Prostate gland (tissue), 2 donors: ENCODE data around the gene TMEM167B. TPM values are rescaled to one million over a fixed set of nuclear protein-coding genes. Genes with fewer than 3 reads are reported as not detected.
A peak's percentile ranks its signal among the peaks of the same experiment; 100 is the strongest.

Source experiments
- DNase-seq: peaks from one replicate; pipeline ENCODE4 v3.0.0-alpha.2; 2019; ENCODE audit warnings: low spot score
- H3K27ac ChIP-seq, 2 donors: fragments of 200-600 bp; sonication (generic); 2 replicates each; pipeline ENCODE4 v1.5.1; 2017 to 2019
- H3K27me3 ChIP-seq: fragments of 200-600 bp; sonication (generic); replicated peaks from 2 replicates; pipeline ENCODE4 v1.5.1; 2019; ENCODE audit not compliant: insufficient read depth
- H3K36me3 ChIP-seq, 2 donors: fragments of 200-600 bp; sonication (generic); 1 replicate in 1 of 2; 2 replicates in 1 of 2; pipeline versions ENCODE4 v1.5.1 to v1.8.1; 2017 to 2019
- H3K4me1 ChIP-seq: fragments of 200-600 bp; sonication (generic); replicated peaks from 2 replicates; pipeline ENCODE4 v1.5.1; 2019
- H3K4me3 ChIP-seq, 2 donors: fragments of 200-600 bp; sonication (generic); 2 replicates each; pipeline ENCODE4 v1.5.1; 2017 to 2019
- H3K9me3 ChIP-seq: fragments of 200-600 bp; sonication (generic); 2 replicates; pipeline ENCODE4 v1.5.1; 2017
- POLR2A ChIP-seq: fragments of 450-650 bp; IDR thresholded peaks from one replicate; pipeline ENCODE4 v1.6.1; 2016; ENCODE audit warnings: antibody characterized with exemption, mild to moderate bottlenecking
- POLR2AphosphoS5 ChIP-seq: sonication (generic); formaldehyde crosslinking; IDR thresholded peaks from one replicate; pipeline ENCODE4 v1.6.1; 2017; ENCODE audit warnings: antibody characterized with exemption
- WGBS: methylation state at CpG from one replicate; pipeline ENCODE4 v1.1.5; 2018; 5-methylcytosine and 5-hydroxymethylcytosine counted together
- intact Hi-C: fragments of 100-400 bp; cut with DNase I; formaldehyde crosslinking; loops from one replicate; pipeline ENCODE4 v1.14.2; 2022
- total RNA-seq, 2 donors: library from RNA; depleted of rRNA; stranded (reverse); fragments of >200 nt; gene quantifications; one replicate each; pipeline ENCODE4 v1.1.0, GENCODE V29; 2016
- TF ChIP-seq, protein P1 (sequence below), 4 experiments: fragments of 200-600 bp in 2 of 4; fragments of 450-650 bp in 2 of 4; sonication (generic) in 2 of 4; IDR thresholded peaks; 1 replicate in 3 of 4; 2 replicates in 1 of 4; pipeline ENCODE4 v1.5.1; 2016 to 2019; ENCODE audit warnings: antibody characterized with exemption in 4 of 4, mild to moderate bottlenecking in 2 of 4, moderate library complexity in 2 of 4

The TMEM167B gene
- total RNA-seq, 2 donors from 2014 or later = 37.0 to 40.7 TPM

DNA sequence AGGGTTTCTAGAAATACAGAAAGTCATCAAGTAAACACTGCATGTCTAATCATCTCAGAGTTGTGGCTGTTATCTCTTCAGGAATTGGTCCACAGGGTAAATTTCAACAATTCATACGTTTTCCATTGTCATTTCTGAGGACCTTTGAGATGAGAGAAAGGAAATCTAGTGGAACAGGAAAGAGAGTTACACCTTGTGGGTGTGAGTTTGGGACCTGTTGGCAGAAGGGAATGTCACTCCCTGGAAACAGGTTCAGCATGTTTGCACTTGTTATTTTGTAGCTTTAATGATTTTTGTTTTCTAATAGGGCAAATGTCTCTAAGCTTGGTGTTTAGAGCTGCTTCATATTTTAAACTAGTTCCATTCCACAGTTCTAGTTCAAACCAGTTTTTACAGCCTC, 5.6 kb downstream of the TMEM167B start:
- H3K4me1 ChIP-seq = peaks cover 3% of the 10 kb centered on the region
- H3K9me3 ChIP-seq = no peaks in the 10 kb centered on the region
- TF ChIP-seq POLR2AphosphoS5 = peak; percentile 81
- no peak for TF ChIP-seq POLR2A
- peak overlapping the region; percentile 51 to 59 for H3K27ac ChIP-seq
- intact Hi-C loops = no loop called here
- DNase-seq = peak; percentile 45
- H3K36me3 ChIP-seq = no peaks in the 10 kb centered on the region
- H3K4me3 ChIP-seq = no peak overlapping the region
- no peaks in the 10 kb centered on the region for H3K27me3 ChIP-seq
- WGBS = 26% methylated on average over 1 of the region's 1 CpG

DNA sequence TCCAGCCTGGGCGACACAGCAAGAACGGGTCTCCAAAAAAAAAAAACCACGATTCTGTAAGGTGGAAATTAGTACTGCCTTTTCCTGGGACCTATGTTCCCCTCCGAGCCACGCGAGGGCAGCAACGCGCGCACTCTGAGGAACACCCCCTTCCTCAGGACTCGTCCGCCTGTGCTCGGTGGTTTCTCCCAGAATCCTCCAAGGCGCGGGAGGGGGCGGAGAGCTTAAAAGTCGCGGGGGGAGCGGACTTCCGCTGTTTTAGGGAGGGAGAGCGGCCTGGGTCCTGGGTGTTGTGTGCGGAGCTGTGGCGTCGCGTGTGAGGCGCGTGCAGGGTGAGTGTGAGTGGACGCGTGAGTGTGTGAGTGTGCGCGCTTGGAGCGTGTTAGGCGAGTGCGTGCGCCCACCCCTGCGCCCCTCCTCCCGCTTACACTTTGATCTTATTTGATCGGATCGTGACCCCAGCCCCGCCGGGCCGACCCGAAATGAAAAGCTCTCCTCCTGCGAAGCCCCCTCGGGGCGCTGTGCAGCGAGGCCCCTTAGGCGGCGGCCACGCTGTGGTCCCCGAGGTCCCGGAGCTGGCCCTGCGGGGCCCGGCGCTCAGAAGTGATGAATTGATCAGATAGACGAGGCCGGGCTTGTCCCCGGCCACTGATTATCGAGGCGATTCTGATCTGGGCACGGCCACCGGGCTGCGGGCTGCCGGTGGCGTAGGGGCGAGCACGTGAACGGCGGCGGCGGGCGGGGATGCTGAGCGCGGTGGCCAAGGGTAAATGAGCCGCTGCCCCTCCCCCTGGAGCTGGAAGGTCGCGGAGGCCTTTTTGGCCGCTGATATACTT, 9.6 kb downstream of the TMEM167B start:
- under 1% methylated on average over 72 of the region's 77 CpGs for WGBS

DNA sequence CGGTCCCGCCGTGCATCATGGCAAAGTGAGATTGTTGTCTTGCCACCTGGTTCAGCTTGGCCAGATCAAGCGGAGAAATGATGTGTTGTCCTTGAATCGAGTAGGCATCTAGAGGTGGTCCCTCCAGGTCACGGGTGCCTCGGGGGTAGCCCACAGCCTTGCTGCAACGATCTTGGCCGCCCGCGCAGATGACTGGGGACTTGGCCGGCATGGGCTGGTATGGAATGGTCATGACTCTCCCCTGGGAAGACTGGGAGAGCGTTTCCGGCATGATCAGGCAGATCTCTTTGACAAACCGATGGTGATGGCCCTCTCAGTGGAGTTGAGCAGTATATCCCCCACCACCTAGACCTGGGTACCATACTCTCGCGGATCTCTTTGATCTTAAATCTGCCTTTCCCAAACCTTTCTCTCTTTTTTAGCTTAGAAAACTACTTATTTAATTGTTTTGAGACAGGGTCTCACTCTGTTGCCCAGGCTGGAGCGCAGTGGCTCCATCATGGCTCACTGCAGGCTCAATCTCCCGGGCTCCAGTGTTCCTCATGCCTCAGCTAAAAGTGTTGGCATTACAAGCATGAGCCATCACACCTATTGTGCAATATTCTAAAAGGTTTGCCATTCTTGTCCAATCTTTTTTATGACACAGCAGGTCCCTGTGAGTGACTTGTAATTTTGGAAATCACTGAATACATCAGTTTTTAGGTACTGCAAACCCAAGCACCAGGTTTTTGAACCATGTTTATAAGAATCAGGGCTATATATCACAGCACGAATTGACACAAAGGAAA, 14.0 kb downstream of the TMEM167B start:
- DNase-seq = no peak
- no peak overlapping the region for H3K27ac ChIP-seq
- H3K36me3 ChIP-seq = no peaks in the 10 kb centered on the region
- H3K4me3 ChIP-seq = no peak overlapping the region
- H3K27me3 ChIP-seq = no peaks in the 10 kb centered on the region
- H3K4me1 ChIP-seq = no peaks in the 10 kb centered on the region
- H3K9me3 ChIP-seq = no peaks in the 10 kb centered on the region
- TF ChIP-seq POLR2AphosphoS5 (no peak), POLR2A (no peak)
- TF ChIP-seq, protein P1, sequence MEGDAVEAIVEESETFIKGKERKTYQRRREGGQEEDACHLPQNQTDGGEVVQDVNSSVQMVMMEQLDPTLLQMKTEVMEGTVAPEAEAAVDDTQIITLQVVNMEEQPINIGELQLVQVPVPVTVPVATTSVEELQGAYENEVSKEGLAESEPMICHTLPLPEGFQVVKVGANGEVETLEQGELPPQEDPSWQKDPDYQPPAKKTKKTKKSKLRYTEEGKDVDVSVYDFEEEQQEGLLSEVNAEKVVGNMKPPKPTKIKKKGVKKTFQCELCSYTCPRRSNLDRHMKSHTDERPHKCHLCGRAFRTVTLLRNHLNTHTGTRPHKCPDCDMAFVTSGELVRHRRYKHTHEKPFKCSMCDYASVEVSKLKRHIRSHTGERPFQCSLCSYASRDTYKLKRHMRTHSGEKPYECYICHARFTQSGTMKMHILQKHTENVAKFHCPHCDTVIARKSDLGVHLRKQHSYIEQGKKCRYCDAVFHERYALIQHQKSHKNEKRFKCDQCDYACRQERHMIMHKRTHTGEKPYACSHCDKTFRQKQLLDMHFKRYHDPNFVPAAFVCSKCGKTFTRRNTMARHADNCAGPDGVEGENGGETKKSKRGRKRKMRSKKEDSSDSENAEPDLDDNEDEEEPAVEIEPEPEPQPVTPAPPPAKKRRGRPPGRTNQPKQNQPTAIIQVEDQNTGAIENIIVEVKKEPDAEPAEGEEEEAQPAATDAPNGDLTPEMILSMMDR (IDR thresholded peaks at IDR 0.05) = no peak
- 90% methylated on average over 20 of the region's 20 CpGs for WGBS
- intact Hi-C loops = no loop called here

More for the DNA sequence above, 9.6 kb downstream of the TMEM167B start:
- TF ChIP-seq, protein P1 (IDR thresholded peaks at IDR 0.05) = peak; percentile 85 to 95 (median 91)
- TF ChIP-seq POLR2AphosphoS5 (peak; percentile 99), POLR2A (peak; percentile 84)
- H3K9me3 ChIP-seq = no peaks in the 10 kb centered on the region
- peak overlapping the region; percentile 83 to 96 for H3K27ac ChIP-seq
- intact Hi-C loops = no loop called here
- no peaks in the 10 kb centered on the region for H3K36me3 ChIP-seq
- DNase-seq = peak; percentile 95
- H3K27me3 ChIP-seq = no peaks in the 10 kb centered on the region
- H3K4me1 ChIP-seq = no peaks in the 10 kb centered on the region
- H3K4me3 ChIP-seq = peak overlapping the region; percentile 61 to 96

DNA sequence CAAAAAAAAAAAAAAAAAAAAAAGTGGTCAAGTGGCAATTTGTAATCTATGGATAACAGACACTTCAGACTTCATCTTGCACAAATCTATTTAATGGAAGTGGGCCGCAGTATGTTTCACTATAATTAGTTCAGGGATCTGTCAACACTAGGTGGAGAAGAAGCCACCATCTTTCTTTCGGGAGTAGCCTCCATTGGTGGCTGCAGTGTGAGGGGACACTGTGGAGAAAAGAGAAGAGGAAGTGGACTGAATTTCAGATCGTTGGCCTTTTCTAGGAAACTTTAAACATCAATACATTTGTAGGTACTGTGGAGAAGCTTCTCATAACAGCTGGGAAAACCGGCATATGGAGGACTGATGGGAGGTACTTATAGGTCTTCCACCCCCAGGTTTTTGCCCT, 15.3 kb downstream of the TMEM167B start:
- 78% methylated on average over 4 of the region's 4 CpGs for WGBS
- Histone ChIP-seq H3K27ac (no peak overlapping the region), H3K4me3 (no peak overlapping the region), H3K36me3 (no peaks in the 10 kb centered on the region), H3K9me3 (no peaks in the 10 kb centered on the region), H3K27me3 (no peaks in the 10 kb centered on the region), H3K4me1 (no peaks in the 10 kb centered on the region)
- intact Hi-C loops = no loop called here
- no peak for DNase-seq
- TF ChIP-seq POLR2AphosphoS5 (no peak), POLR2A (no peak)
- TF ChIP-seq, protein P1 (IDR thresholded peaks at IDR 0.05) = no peak

DNA sequence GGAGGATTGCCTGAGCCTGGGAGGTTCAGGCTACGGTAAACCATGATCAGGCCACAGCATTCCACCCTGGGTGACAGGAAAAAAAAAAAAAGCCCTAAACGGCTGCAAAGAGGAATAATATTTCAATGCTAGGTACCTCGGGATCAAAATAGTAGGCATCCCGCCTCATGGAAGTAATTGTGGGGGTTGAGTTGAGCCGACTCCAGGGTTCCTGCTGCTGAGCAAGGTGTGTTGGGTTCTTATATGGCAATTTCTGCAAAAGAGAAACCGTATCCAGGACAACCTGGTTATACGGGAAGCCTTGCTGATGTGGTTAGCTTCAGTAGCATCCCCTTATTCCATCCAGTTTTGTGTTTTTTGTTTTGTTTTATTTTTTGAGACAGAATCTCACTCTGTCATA, 17.2 kb downstream of the TMEM167B start:
- intact Hi-C loops = no loop called here
- Histone ChIP-seq H3K4me1 (no peaks in the 10 kb centered on the region), H3K36me3 (no peaks in the 10 kb centered on the region), H3K4me3 (no peak overlapping the region), H3K27ac (no peak overlapping the region), H3K27me3 (no peaks in the 10 kb centered on the region), H3K9me3 (no peaks in the 10 kb centered on the region)
- WGBS = 87% methylated on average over 7 of the region's 7 CpGs
- DNase-seq = no peak
- TF ChIP-seq POLR2AphosphoS5 (no peak), POLR2A (no peak)
- TF ChIP-seq, protein P1 (IDR thresholded peaks at IDR 0.05) = no peak
